Measurements from ENCODE around the gene TNIK. TPM values are rescaled to one million over a fixed set of nuclear protein-coding genes. Genes with fewer than 3 reads are reported as not detected.

The TNIK gene
- total RNA-seq, 1 experiment from 2014 or later = 0.69 TPM

DNA sequence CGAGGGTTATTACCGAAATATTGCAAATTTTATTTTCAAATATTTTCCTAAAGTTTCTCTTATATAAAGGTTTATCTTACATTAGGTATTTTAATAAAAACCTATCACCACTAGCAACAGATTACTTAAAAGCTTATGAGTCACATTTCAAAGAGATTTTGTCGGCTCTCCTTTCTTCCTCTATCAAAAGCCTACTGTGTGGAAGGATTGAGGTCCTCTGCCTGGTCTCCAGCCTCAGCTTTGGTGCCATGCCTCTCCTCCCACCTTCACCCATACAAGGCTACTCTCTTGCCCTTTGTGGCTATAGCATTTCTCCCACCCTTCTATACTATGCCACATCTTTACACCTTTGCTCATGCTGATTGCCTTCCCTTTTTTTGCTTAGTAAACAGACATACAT, 199.3 kb downstream of the TNIK start:
- ChIA-PET POLR2A (ENCODE audit: low non-redundant PET) (no interaction called here), CTCF (no interaction called here)
- Histone ChIP-seq H3K36me3 (ENCODE audit: insufficient read depth, low read length, poor library complexity, severe bottlenecking) (no peaks in the 10 kb centered on the region), H3K27ac (ENCODE audit: low read depth, low read length, poor library complexity, severe bottlenecking) (no peak overlapping the region), H3K9me3 (ENCODE audit: low read depth, low read length, poor library complexity, severe bottlenecking) (no peaks in the 10 kb centered on the region), H3K4me1 (ENCODE audit: insufficient read depth, low read length, poor library complexity, severe bottlenecking) (no peaks in the 10 kb centered on the region), H3K4me3 (ENCODE audit: low read depth, low read length, poor library complexity, severe bottlenecking) (no peak overlapping the region), H3K27me3 (replicated peaks; ENCODE audit: insufficient read depth, low read depth, low read length, poor library complexity) (no peaks in the 10 kb centered on the region)
- TF ChIP-seq, protein P1, sequence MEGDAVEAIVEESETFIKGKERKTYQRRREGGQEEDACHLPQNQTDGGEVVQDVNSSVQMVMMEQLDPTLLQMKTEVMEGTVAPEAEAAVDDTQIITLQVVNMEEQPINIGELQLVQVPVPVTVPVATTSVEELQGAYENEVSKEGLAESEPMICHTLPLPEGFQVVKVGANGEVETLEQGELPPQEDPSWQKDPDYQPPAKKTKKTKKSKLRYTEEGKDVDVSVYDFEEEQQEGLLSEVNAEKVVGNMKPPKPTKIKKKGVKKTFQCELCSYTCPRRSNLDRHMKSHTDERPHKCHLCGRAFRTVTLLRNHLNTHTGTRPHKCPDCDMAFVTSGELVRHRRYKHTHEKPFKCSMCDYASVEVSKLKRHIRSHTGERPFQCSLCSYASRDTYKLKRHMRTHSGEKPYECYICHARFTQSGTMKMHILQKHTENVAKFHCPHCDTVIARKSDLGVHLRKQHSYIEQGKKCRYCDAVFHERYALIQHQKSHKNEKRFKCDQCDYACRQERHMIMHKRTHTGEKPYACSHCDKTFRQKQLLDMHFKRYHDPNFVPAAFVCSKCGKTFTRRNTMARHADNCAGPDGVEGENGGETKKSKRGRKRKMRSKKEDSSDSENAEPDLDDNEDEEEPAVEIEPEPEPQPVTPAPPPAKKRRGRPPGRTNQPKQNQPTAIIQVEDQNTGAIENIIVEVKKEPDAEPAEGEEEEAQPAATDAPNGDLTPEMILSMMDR (conservative IDR thresholded peaks at IDR 0.05; ENCODE audit: low read depth, low read length) = no peak
- TF ChIP-seq EZH2 (IDR thresholded peaks at IDR 0.05; ENCODE audit: borderline replicate concordance, low read depth, low read length, poor library complexity, severe bottlenecking) = no peak
- DNase-seq (ENCODE audit: low spot score) = no peak
- intact Hi-C loops (cut with micrococcal nuclease; ENCODE audit: unreplicated experiment) = no loop called here
- no TSS peak for BruUV-seq (replicated peaks)

DNA sequence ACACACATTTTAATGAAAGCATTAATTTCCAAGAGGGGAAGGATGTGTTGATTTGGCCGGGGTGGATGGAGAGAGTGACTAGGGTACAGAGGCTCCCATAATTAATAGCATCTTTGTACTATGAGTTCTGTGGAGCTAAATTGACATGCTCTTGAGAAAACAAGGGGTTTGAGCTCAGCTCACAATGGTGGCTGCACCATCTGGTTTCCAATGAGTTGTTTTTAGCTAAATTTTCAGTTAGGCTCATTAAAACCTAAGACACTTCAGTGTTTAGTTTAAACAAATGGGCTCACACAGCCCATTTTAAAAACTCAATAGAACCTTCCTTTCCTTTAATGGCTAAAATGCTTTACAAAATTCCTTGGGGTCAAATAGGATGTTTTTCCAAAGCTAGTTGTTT, 199.7 kb downstream of the TNIK start:
- intact Hi-C loops (cut with micrococcal nuclease; ENCODE audit: unreplicated experiment) = no loop called here
- no peak for TF ChIP-seq EZH2 (IDR thresholded peaks at IDR 0.05; ENCODE audit: borderline replicate concordance, low read depth, low read length, poor library complexity, severe bottlenecking)
- TF ChIP-seq, protein P1 (conservative IDR thresholded peaks at IDR 0.05; ENCODE audit: low read depth, low read length) = no peak
- DNase-seq (ENCODE audit: low spot score) = no peak
- H3K4me1 ChIP-seq (ENCODE audit: insufficient read depth, low read length, poor library complexity, severe bottlenecking) = no peaks in the 10 kb centered on the region
- ChIA-PET CTCF (no interaction called here), POLR2A (ENCODE audit: low non-redundant PET) (no interaction called here)
- H3K36me3 ChIP-seq (ENCODE audit: insufficient read depth, low read length, poor library complexity, severe bottlenecking) = no peaks in the 10 kb centered on the region
- H3K27ac ChIP-seq (ENCODE audit: low read depth, low read length, poor library complexity, severe bottlenecking) = no peak overlapping the region
- BruUV-seq (replicated peaks) = no TSS peak
- no peaks in the 10 kb centered on the region for H3K9me3 ChIP-seq (ENCODE audit: low read depth, low read length, poor library complexity, severe bottlenecking)
- no peak overlapping the region for H3K4me3 ChIP-seq (ENCODE audit: low read depth, low read length, poor library complexity, severe bottlenecking)
- no peaks in the 10 kb centered on the region for H3K27me3 ChIP-seq (replicated peaks; ENCODE audit: insufficient read depth, low read depth, low read length, poor library complexity)

GRCh38 chr3:171258316-171258715, 201.9 kb downstream of the TNIK start:
- no peak overlapping the region for H3K27ac ChIP-seq (ENCODE audit: low read depth, low read length, poor library complexity, severe bottlenecking)
- intact Hi-C loops (cut with micrococcal nuclease; ENCODE audit: unreplicated experiment) = no loop called here
- CTCF ChIA-PET = interaction anchor here (0.6 kb wide), 1 partner anchor 61 kb away, joined by 3 read pairs; no protein-coding TSS in a partner anchor
- no peak for DNase-seq (ENCODE audit: low spot score)
- H3K9me3 ChIP-seq (ENCODE audit: low read depth, low read length, poor library complexity, severe bottlenecking) = no peaks in the 10 kb centered on the region
- TF ChIP-seq, protein P1 (conservative IDR thresholded peaks at IDR 0.05; ENCODE audit: low read depth, low read length) = no peak
- no peak for TF ChIP-seq EZH2 (IDR thresholded peaks at IDR 0.05; ENCODE audit: borderline replicate concordance, low read depth, low read length, poor library complexity, severe bottlenecking)
- no peak overlapping the region for H3K4me3 ChIP-seq (ENCODE audit: low read depth, low read length, poor library complexity, severe bottlenecking)
- POLR2A ChIA-PET (ENCODE audit: low non-redundant PET) = no interaction called here
- BruUV-seq (replicated peaks) = no TSS peak
- no peaks in the 10 kb centered on the region for H3K36me3 ChIP-seq (ENCODE audit: insufficient read depth, low read length, poor library complexity, severe bottlenecking)
- H3K4me1 ChIP-seq (ENCODE audit: insufficient read depth, low read length, poor library complexity, severe bottlenecking) = no peaks in the 10 kb centered on the region
- no peaks in the 10 kb centered on the region for H3K27me3 ChIP-seq (replicated peaks; ENCODE audit: insufficient read depth, low read depth, low read length, poor library complexity)

Measured in A673 (cell line).